ENCODE results near the gene WNT6. TPM values are rescaled to one million over a fixed set of nuclear protein-coding genes. Genes with fewer than 3 reads are reported as not detected.

The WNT6 gene
- total RNA-seq, 1 donor = not detected

GRCh38 chr2:218885981-218886947, 26.7 kb downstream of the WNT6 start:
- no peak for TF ChIP-seq CTCF (IDR thresholded peaks at IDR 0.05; ENCODE audit: insufficient read depth, low read depth, low read length)
- no peak for DNase-seq (ENCODE audit: low read depth)

GRCh38 chr2:218887079-218887478, 27.5 kb downstream of the WNT6 start:
- no peak overlapping the region for H3K4me3 ChIP-seq (ENCODE audit: low read depth, low read length)
- TF ChIP-seq CTCF (IDR thresholded peaks at IDR 0.05; ENCODE audit: insufficient read depth, low read depth, low read length) = no peak
- DNase-seq (ENCODE audit: low read depth) = no peak

More at GRCh38 chr2:218885981-218886947, 26.7 kb downstream of the WNT6 start:
- no peak overlapping the region for H3K4me3 ChIP-seq (ENCODE audit: low read depth, low read length)

- H3K4me3 ChIP-seq (ENCODE audit: low read depth, low read length) = no peak overlapping the region
- no peak for DNase-seq (ENCODE audit: low read depth)
- no peak for TF ChIP-seq CTCF (IDR thresholded peaks at IDR 0.05; ENCODE audit: insufficient read depth, low read depth, low read length)
Measured at GRCh38 chr2:218888341-218888740, 28.7 kb downstream of the WNT6 start.

- no peak for TF ChIP-seq CTCF (IDR thresholded peaks at IDR 0.05; ENCODE audit: insufficient read depth, low read depth, low read length)
- H3K4me3 ChIP-seq (ENCODE audit: low read depth, low read length) = no peak overlapping the region
- no peak for DNase-seq (ENCODE audit: low read depth)
Measured at GRCh38 chr2:218889937-218890336, 30.3 kb downstream of the WNT6 start.

GRCh38 chr2:218890369-218890768, 30.8 kb downstream of the WNT6 start:
- H3K4me3 ChIP-seq (ENCODE audit: low read depth, low read length) = no peak overlapping the region
- DNase-seq (ENCODE audit: low read depth) = no peak
- TF ChIP-seq CTCF (IDR thresholded peaks at IDR 0.05; ENCODE audit: insufficient read depth, low read depth, low read length) = no peak

GRCh38 chr2:218891275-218892135, 31.9 kb downstream of the WNT6 start:
- DNase-seq (ENCODE audit: low read depth) = no peak
- TF ChIP-seq CTCF (IDR thresholded peaks at IDR 0.05; ENCODE audit: insufficient read depth, low read depth, low read length) = no peak
- no peak overlapping the region for H3K4me3 ChIP-seq (ENCODE audit: low read depth, low read length)

Measured in fibroblast of villous mesenchyme (primary cell).